GM19328 (cell line): ENCODE results near the gene SNX13.

ENCODE experiments used
- ATAC-seq: cut with Tn5 transposase; IDR thresholded peaks from one replicate; pipeline ENCODE4 v1.9.1; 2021; ENCODE audit warnings: mild to moderate bottlenecking, moderate library complexity; ENCODE audit not compliant: unreplicated experiment

SNX13 gene

DNA sequence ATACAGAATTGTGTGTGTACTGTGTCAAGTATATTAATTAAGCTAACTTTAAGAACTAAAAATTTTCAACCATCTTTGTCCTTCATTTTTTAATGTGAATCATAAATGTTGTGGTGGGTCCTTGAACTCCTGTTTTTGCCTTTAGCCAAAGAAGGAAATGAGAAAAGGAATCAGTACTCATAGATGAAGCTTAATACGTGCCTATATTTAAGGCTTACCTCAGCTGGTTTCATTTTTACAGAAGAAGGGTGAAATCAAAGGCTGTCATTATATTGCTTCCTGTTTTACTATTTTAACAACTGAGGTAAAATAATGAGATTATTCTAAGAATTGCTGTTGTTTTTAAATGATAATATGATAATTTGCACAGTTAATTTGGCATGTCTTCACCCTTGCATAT, 6.3 kb upstream of the SNX13 start:
- ATAC-seq: peak; percentile 79

DNA sequence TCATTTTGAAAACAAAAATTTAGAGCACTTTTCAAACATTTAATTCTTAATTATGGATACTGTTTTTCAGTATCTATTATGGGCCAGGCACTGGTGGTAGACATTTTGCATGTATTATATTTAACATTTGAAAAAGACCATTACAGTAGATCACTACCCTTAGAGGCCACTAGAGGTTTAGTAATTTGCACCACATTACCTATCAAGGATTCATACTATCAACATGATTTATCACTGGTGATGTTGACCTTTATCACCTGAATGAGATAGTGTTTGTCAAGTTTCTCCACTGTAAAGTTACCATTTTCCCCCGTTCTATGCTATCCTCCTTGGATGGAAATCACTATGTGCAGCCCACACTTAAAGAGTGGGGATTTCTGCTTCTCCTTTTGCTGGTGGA, 4.4 kb upstream of the SNX13 start:
- no peak for ATAC-seq

DNA sequence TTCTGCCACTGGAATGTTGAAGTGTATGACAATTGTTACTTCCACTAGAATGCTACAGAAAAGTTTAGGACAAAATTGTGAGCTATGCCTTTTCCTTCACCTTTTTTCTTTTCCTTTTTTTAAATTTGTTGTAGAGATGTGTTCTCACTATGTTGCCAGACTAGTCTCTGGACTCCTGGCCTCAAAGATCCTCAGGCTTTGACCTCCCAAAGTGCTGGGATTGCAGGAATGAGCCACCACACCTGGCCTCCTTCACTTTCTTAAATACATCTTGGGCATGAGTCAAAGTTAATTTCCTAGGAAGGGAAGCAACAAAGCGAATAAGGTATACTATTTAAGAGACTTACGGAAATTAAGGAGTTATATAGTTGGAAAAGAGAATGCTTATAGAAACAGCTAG, 2.7 kb upstream of the SNX13 start:
- no peak for ATAC-seq

DNA sequence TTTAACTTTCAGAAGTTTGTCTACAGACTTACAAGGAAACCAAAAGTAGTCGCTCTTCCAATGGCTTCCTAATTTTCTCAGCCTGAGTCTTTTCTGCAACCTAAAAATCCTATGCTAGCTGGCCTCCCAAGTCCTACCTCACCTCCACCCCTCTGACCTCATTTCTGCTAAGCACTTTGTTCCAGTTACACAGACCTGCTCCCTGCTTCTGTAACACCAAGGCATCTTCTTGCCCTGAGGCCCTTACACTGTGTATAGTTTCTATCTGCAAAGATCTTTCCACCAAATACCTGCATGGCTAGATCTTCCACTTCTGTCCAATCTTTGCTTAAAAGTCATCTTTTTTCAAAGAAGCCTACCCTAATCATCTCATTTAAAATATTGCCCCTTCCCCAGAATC, 1.9 kb upstream of the SNX13 start:
- no peak for ATAC-seq

DNA sequence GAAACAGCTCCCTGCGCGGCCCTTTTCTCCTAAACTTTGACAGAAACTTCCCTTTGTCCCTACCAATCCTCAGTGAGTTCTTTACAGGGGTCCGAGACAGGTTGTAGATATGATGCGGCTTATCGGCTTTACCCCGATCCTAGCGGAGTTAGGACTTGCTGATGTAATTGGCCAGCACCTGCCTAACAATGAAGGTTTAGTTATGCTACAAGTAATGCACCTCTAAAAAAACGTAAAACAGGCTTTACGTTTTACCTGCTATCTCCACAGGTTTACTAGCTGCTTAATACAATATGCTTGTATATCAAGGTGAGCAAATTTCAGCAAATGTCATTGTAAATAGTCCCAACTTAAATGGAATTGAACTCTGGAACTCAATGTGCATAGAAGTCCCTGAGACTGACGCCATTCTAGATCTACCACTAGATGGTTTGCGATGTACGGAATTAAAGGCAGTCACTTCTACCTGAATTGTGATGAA, 697 bp upstream of the SNX13 start:
- no peak for ATAC-seq

DNA sequence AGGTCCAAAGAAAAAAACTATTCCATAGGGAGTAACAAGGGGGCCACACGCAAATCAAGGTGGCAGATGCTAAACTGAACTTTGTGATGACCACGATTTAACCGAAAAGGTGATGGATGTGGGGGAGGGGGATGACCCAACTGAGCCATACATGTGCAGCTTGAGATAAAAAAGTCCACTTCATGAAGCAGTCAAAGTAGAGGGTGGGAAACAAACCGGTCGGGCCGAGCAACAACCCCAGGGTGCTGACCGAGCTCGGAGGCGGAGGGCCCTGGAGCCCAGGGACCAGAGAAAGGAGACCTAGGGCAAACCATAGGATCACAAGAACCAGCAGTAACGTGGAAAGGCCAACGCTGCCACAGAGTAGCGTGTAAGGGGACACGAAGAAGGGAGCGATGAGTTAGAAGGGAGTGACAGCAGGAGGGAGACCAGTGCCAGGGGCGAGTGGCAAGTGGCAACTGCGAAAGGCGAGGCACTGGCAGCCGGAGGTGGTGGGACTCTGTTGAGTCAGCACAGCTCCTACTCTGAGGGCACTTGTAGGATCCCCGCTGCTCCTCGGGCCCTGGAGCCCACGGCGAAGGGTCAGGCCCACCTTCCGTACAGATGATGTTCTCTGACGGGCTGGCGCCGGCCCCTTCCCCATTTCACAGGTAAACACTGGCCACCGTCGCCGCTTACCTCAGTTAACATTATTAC, 540 bp downstream of the SNX13 start:
- ATAC-seq: peak; percentile 24

DNA sequence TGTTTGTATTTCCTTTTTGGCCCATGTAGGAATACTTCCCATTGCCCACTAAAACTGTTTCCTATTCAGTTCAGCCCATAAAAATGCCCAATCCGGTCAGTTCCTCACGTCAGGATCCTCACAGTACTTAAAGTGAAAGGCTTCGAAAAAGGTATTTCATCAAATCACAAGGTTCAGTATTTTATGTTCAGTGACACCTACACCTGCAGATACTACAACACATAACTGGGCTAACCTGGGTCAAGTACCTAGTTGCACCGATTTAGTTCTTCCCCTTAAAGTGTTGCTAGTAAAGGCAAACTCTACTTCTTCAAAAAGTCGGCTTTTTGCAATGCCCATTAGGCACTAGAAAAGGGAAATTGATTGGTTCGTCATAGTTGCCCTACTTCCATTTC, 1.1 kb downstream of the SNX13 start:
- ATAC-seq: no peak

DNA sequence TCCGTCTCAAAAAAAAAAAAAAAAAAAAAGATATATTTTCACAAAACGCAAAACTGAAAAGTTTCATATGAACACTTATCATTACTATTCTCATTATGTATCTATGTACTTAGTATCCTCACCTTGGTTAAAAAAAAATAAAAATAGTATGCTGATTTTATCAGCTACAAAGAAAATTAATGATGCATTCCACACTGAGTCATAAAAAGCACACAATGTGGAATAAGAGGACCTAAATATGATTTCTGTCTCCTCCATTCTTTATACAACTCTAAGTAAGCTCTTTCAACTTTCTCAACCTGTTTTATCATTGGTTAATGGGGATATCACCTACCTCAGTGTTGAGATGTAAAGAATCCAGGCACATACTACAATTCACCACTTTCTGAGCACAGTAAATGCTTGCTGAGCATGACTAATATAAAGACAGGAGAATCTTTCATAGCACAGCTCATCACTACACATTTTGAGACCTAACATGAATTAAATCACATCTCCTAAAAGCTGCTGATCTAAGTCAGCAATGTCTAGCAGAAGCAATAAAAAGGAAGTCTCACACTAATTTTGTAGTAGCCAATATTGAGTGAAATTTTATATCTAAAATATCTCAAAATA, 2.7 kb downstream of the SNX13 start:
- ATAC-seq: no peak

DNA sequence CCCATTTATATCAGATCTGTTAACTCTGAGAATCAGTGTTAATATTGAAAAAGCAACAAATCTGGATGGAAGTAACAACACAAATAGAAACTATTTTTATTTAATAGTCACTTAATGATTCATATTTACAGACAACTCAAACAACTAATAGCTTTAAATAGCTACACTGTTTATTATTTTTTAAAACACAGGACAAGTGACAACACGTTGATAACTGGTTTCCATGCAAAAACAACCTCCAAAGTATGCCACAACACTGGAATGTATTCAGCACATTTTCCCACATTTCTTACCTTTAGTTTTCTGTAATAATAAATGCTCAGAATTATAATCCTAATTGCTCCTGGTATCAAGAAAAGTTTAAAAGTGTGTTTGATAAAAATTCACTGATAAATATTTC, 4.0 kb downstream of the SNX13 start:
- no peak for ATAC-seq

DNA sequence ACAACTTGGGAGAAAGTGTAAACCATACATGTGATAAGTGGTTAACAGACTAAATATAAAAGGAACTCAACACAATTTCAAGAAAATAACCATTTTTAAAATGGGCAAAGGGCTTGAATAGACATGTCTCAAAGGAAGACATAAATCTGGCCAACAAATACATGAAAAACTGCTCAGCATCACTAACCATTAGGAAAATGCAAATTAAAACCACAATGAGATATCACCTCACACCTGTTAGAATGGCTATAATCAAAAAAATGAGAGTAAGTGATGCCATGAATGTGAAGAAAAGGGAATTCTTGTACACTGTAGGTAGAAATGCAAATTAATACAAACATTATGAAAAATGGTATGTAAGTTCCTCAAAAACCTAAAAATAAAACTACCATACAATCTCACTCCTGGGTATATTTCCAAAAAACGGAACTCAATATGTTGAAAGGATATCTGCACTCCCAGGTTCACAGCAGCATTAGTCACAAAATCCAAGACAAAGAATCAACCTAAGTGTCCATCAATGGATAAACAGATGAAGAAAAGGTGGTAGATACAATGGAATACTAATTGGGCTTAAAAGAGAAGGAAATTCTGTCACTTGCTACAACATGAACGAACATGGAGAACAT, 5.6 kb downstream of the SNX13 start:
- no peak for ATAC-seq

DNA sequence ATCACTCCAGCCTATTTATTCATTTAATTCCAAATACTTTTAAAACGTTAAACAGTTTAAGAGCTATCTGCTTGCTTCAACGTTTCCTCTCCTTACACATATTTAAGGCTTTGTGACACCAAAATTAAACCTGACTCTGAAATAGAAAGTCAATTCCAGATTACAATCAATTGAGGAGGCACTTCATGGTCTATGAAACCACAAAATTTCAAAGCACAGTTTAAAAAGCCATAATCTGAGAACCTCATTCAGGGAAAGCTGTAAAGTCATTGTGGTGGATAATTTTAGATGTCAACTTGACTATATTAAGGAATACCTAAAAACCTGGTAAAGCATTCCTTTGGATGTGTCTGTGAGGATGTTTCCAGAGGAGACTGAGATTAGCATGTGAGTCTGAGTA, 6.2 kb downstream of the SNX13 start:
- ATAC-seq: no peak

DNA sequence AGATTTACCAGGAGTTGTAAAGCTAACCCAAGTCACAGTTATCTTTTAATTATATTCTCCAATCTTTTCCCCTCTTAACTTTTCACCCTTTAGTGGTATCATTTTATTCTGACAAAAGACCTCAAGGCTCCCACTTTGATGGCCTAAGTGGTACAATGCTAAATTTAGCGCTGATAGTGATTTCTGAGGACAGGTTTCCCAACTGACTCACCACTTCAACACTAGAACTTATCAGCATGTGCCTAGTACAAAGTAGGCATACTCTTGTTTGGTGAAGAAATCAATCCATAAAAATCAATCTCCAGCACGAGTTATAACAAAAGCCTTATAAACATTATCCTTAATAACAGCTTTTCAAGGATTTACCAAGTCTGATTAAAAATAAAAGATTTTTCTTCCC, 7.5 kb downstream of the SNX13 start:
- ATAC-seq: no peak

DNA sequence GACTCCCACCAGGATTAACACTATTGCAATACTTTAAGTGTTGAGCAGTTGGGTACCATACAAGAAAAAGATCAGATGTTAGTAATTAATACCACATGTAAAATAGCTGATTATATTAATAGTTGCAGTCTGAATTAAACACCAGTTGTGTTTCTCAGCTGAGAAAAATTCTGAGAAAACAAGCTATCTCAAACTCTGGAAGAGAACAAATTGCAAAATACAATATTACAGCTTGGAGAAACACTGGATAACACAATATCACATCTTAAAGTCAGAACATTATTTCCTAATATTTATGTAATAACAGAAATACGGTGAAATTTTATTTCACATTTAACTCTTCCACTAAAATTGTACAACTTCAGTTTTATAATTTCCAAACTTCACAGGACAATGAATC, 9.2 kb downstream of the SNX13 start:
- ATAC-seq: no peak

DNA sequence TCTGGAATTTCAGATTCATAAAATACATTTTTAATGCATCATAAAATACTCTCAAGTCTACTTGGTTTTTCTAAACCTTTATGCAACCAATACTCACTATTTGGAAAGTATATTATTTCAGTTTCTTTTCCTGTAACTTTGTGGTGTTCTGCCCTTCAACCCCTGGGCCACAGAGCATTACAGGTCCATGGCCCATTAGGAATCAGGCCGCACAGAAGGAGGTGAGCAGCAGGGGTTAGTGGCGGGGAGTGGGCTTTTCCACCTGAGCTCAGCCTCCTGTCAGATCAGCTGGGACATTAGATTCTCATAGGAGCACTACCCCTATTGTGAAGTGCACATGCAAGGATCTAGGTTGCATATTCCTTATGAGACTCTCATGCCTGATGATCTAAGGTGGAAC, 9.7 kb downstream of the SNX13 start:
- no peak for ATAC-seq

DNA sequence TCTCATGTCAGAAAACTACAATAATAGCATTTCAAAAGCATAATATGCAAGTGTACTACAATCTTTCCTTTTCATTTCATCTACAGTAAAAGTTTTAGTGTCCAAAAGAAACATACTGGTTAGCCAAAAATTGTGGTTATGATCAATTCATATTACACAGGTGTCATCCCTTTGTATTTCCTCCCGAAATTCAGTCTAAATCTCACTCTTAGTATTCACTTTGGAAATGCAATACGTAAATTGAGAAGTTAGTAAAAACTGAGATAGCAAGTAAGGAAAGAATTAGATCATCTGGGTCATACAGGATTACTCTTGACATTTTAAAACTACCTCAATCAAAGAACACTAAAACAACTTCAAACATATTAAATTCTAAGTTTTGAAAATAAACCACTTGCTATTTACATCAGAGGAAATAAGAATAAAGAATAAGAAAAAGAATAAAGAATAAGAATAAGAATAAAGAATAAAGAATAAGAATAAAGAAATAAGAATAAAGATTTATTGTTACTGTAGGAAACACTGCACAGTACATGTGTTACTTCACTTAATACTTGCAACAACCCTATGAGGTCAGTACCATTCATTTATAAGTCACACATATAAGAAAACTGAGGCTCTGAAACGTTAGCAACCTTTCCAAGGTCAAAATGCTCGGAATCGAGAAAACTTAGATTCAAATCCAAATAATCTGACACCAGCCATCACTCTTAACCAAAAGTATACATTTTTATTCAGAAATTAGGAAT, 10.5 kb downstream of the SNX13 start:
- ATAC-seq: no peak

DNA sequence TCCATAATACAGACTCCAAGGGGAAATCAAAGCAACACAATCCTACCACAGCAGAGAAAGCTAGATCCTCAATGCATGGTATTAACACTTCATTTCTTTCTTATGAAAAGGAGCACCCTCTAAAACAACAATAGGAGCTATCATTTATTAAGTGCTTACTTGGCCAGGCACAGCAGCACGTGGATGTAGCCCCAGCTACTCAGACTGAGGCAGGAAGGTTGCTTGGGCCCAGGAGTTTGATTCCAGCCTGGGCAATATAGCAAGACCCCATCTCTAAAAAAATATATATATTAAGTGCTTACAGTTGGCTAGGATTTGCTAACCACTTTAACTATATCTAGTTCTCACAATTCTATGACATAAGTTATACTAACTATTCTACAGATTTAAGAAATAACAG, 12.2 kb downstream of the SNX13 start:
- ATAC-seq: no peak

DNA sequence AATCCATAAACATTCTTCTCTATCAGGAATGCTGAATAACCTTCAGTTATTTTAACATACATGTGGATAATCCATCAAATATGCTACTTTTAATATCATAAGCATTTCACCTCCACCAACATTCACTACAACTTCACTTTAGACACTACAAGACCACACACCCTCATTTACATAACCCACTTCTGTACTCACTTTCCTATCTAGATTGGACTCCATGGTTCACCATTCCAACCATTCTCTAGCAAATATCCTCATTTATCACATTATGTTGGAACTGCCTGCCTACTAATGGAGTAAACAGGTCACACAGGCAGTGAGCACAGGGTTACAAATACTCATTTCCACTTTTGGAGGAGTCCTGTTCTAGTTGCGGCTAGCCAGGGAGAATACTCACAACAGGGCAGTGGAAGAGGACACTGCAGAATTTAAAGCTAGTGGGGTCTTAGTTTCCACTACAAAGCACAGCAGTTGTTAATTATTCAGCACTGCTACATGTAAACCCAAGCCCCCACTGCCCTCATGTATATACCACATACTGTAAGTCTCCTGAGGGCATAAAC, 18.4 kb downstream of the SNX13 start:
- ATAC-seq: no peak

DNA sequence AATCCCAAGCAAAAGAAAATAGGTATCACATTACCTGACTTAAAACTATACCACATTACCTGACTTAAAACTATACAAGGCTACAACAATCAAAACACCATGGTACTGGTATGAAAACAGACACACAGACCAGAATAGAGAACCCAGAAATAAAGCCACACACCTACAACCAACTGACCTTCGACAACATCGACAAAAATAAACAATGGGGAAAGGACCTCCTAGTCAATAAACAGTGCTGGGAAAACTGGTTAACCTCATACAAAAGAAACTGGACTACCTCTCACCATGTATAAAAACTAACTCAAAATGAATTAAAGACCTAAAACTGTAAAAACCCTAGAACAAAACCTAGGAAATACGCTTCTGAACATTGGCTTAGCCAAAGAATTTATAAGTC, 22.5 kb downstream of the SNX13 start:
- no peak for ATAC-seq

DNA sequence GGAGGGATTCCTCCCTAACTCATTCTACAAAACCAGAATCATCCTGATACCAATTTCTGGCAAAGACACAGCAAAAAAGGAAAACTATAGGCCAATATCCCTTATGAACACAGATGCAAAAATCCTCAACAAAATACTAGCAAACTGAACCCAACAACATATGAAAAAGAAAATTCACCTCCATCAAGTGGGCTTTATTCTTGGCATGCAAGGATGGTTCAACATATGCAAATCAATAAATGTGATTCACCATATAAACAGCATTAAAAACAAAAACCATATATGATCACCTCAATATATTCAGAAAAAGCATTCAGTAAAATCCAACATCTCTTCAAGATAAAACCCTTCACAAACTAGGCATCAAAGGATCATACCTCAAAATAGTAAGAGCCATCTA, 23.5 kb downstream of the SNX13 start:
- no peak for ATAC-seq

DNA sequence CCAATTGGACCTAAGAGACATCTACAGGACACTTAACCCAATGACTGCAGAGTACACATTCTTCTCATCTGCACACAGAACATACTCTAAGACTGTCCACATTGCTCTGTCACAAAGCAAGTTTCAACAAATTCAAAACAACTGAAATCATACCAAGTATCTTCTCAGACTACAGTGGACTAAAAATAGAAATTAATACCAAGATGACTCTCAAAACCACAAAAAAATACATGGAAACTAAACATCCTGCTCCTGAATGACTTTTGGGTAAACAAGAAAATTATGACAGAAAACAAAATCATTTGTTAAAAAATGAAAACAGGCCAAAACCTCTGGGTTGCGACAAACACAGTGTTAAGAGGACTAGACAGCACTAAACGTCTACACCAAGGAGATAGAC, 24.5 kb downstream of the SNX13 start:
- ATAC-seq: no peak

DNA sequence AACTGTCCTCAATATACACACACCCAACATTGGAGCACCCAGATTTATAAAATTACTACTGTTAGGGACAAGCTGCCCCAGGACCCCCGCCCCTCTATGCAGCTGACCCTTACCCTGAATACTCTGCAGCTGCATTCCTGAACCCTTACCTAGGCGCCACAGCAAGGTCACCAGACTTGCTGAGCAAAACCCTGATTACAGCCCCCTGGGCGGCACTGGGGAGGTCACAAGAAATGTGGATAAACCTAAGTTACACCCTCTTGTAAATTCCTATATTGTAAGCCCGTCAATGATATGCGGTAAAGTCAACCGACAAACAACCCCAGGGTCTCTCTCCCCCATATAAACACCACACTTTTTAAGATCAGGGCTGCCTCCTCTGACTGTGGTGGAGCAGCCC, 25.1 kb downstream of the SNX13 start:
- ATAC-seq: no peak
